ENCODE measurements around the gene FOXB2.

- TF ChIP-seq POLR2A (IDR thresholded peaks at IDR 0.05; ENCODE audit: low read depth, low read length) (no peak), CTCF (IDR thresholded peaks at IDR 0.05; ENCODE audit: extremely low read depth in 1 of 2, insufficient read depth in 1 of 2, low read depth in 1 of 2, low read length in 2 of 2) (no peak), EZH2 (IDR thresholded peaks at IDR 0.05; ENCODE audit: borderline replicate concordance, low read depth, low read length, severe bottlenecking) (no peak), POLR2AphosphoS5 (IDR thresholded peaks at IDR 0.05; ENCODE audit: insufficient read depth, low read depth, low read length) (no peak)
Measured at GRCh38 chr9:77013206-77013931, 6.1 kb upstream of the FOXB2 start.
